Measurements from ENCODE around the gene HOXC12.

- TF ChIP-seq CTCF (IDR thresholded peaks at IDR 0.05 in 4 of 5, conservative IDR thresholded peaks at IDR 0.05 in 1 of 5) = no peak
- no peak for TF ChIP-seq POLR2A (IDR thresholded peaks at IDR 0.05)
Observed at GRCh38 chr12:53950789-53951576, 3.7 kb upstream of the HOXC12 start.

Data from gastrocnemius medialis (tissue), 4 donors.